GM21717 (cell line): ENCODE measurements around the gene UBAP2.

Source experiments
- ATAC-seq: cut with Tn5 transposase; IDR thresholded peaks from one replicate; pipeline ENCODE4 v1.9.1; 2021; ENCODE audit warnings: mild to moderate bottlenecking, moderate library complexity; ENCODE audit not compliant: unreplicated experiment

UBAP2 gene

DNA sequence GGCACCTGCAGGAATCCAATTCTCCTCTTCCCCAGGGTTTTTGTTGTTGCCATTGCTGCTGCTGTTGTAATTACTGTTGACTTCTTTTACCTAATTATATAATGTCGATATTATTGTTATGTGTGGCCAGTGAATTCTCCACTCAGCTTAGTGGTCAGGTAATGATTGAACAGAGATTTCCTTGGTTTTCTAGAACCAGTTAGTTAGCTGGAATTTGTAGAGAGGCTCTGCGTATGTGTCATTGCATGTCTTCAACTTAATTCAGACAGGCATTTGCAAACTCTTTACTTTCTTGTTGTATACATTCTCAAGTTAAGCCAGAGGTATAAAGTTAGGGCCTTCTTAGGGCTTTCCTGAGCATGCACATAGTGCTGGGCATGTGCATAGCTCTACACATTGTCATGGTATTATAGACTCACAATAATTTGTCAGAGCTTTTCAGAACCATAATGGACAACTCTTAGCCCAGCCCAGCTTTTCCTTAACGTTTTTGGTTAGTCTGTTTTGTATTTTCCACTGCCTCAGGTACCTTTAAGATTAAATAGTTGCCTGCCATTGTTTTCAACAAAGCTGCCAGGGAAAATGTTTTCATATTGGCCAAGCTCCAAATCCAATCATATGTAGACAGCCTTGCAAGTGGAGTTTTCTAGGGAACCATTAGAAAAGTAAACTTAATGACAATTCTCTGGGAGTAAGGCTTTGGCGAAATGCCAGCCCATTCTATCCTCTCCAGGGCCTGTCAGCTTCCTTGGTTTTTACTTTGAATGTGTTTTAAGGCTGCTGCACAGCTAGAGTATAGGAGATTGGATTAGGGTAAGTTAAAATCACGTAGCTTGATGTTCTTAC, 163.6 kb downstream of the UBAP2 start:
- ATAC-seq, result no peak

- ATAC-seq, result no peak
Measured at GRCh38 chr9:33881635-33882034, 167.1 kb downstream of the UBAP2 start.

DNA sequence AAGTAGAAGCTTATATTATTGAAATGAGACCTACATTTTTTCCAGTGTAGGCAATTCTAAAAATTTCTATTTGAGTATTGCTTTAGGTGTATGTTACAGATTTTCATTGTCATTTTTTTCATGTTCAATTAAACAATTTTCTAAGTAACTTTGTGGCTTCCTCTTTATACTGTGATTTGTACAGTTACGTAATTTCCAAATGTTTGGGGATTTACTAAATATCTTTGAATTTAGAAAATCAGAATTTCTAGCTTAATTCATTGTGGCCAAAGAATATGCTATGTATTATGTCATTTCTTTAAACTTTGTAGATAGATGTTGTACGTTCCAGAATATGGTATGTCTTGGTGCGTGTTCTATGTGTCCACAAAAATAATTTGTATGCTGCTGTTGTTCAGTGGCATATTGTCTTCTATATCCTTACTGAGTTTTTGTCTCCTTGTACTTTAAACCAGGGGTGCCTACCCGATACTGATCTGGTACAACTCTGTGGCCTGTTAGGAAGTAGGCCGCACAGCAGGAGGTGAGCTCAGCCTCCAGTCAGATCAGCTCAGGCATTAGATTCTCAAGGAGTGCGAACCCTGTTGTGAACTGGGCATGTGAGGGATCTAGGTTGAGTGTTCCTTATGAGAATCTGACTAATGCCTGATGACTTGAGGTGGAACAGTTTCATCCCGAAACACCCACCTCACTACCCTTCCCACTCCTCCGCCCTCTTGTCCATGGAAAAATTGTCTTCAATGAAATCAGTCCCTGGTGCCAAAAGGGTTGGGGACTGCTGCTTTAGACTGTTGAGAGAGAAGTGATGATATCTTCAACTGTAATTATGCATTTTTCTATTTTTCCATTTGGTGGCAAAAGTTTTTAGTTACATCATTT, 168.2 kb downstream of the UBAP2 start:
- ATAC-seq, result no peak

- no peak for ATAC-seq
Measured at GRCh38 chr9:33878691-33879366, 169.9 kb downstream of the UBAP2 start.

GRCh38 chr9:33877727-33878489, 170.8 kb downstream of the UBAP2 start:
- ATAC-seq, result no peak
